ENCODE data around the gene NOS3.

Gene NOS3

GRCh38 chr7:150945171-150945852, 45.5 kb upstream of the NOS3 start:
- H3K4me3 ChIP-seq (ENCODE audit: low read length), result no peak overlapping the region
- no peak for TF ChIP-seq CTCF (conservative IDR thresholded peaks at IDR 0.05; ENCODE audit: low read length)
- no peak for DNase-seq (ENCODE audit: low read depth)

- DNase-seq (ENCODE audit: low read depth), result no peak
- no peak overlapping the region for H3K4me3 ChIP-seq (ENCODE audit: low read length)
- no peak for TF ChIP-seq CTCF (conservative IDR thresholded peaks at IDR 0.05; ENCODE audit: low read length)
Observed at GRCh38 chr7:150945853-150946420, 44.9 kb upstream of the NOS3 start.

GRCh38 chr7:150946421-150947240, 44.2 kb upstream of the NOS3 start:
- no peak for DNase-seq (ENCODE audit: low read depth)
- TF ChIP-seq CTCF (conservative IDR thresholded peaks at IDR 0.05; ENCODE audit: low read length), result no peak

GRCh38 chr7:150947241-150947745, 43.5 kb upstream of the NOS3 start:
- no peak for DNase-seq (ENCODE audit: low read depth)
- no peak overlapping the region for H3K4me3 ChIP-seq (ENCODE audit: low read length)
- no peak for TF ChIP-seq CTCF (conservative IDR thresholded peaks at IDR 0.05; ENCODE audit: low read length)

More at GRCh38 chr7:150946421-150947240, 44.2 kb upstream of the NOS3 start:
- no peak overlapping the region for H3K4me3 ChIP-seq (ENCODE audit: low read length)

- no peak for TF ChIP-seq CTCF (conservative IDR thresholded peaks at IDR 0.05; ENCODE audit: low read length)
- H3K4me3 ChIP-seq (ENCODE audit: low read length), result no peak overlapping the region
- no peak for DNase-seq (ENCODE audit: low read depth)
Observed at GRCh38 chr7:150947761-150948651, 42.8 kb upstream of the NOS3 start.

GRCh38 chr7:150948791-150949251, 42.0 kb upstream of the NOS3 start:
- H3K4me3 ChIP-seq (ENCODE audit: low read length), result no peak overlapping the region
- TF ChIP-seq CTCF (conservative IDR thresholded peaks at IDR 0.05; ENCODE audit: low read length), result no peak
- DNase-seq (ENCODE audit: low read depth), result no peak
